ENCODE data around the gene MAF.
A peak's percentile ranks its signal among the peaks of the same experiment; 100 is the strongest.

The MAF gene

GRCh38 chr16:79623062-79623461 is 22.5 kb upstream of the MAF start:
- Histone ChIP-seq H3K9ac (ENCODE audit: low read depth, low read length) (no peak overlapping the region), H3K27me3 (ENCODE audit: insufficient read depth, low read length, poor library complexity) (no peaks in the 10 kb centered on the region), H3K4me1 (ENCODE audit: insufficient read depth, low read length) (peaks cover 15% of the 10 kb centered on the region), H4K20me1 (ENCODE audit: insufficient read depth, low read length) (no peaks in the 10 kb centered on the region), H3K27ac (ENCODE audit: low read length) (no peak overlapping the region), H3K79me2 (ENCODE audit: insufficient read depth, low read length) (no peaks in the 10 kb centered on the region), H3K4me3 (ENCODE audit: low read depth in 1 of 2, low read length in 2 of 2) (no peak overlapping the region), H2AFZ (ENCODE audit: low read depth, low read length) (no peak overlapping the region), H3K9me3 (ENCODE audit: insufficient read depth, low read length, severe bottlenecking) (no peaks in the 10 kb centered on the region), H3K36me3 (ENCODE audit: insufficient read depth, low read length) (no peaks in the 10 kb centered on the region), H3K4me2 (ENCODE audit: insufficient read depth, low read length) (no peak overlapping the region)
- TF ChIP-seq CTCF (IDR thresholded peaks at IDR 0.05; ENCODE audit: borderline replicate concordance, extremely low read depth, low read length, poor library complexity, severe bottlenecking) (no peak), EZH2 (IDR thresholded peaks at IDR 0.05; ENCODE audit: borderline replicate concordance, low read depth, low read length, severe bottlenecking) (no peak)
- no peak for ATAC-seq (ENCODE audit: insufficient read depth, low read depth)
- DNase-seq: no peak

GRCh38 chr16:79621027-79621426 is 20.5 kb upstream of the MAF start:
- Histone ChIP-seq H3K79me2 (ENCODE audit: insufficient read depth, low read length) (no peaks in the 10 kb centered on the region), H4K20me1 (ENCODE audit: insufficient read depth, low read length) (no peaks in the 10 kb centered on the region), H2AFZ (ENCODE audit: low read depth, low read length) (no peak overlapping the region), H3K9ac (ENCODE audit: low read depth, low read length) (no peak overlapping the region), H3K4me1 (ENCODE audit: insufficient read depth, low read length) (peaks cover 26% of the 10 kb centered on the region), H3K9me3 (ENCODE audit: insufficient read depth, low read length, severe bottlenecking) (no peaks in the 10 kb centered on the region), H3K4me2 (ENCODE audit: insufficient read depth, low read length) (no peak overlapping the region), H3K27me3 (ENCODE audit: insufficient read depth, low read length, poor library complexity) (no peaks in the 10 kb centered on the region), H3K27ac (ENCODE audit: low read length) (no peak overlapping the region), H3K36me3 (ENCODE audit: insufficient read depth, low read length) (no peaks in the 10 kb centered on the region), H3K4me3 (ENCODE audit: low read depth in 1 of 2, low read length in 2 of 2) (no peak overlapping the region)
- TF ChIP-seq CTCF (IDR thresholded peaks at IDR 0.05; ENCODE audit: borderline replicate concordance, extremely low read depth, low read length, poor library complexity, severe bottlenecking): no peak
- DNase-seq: no peak
- no peak for ATAC-seq (ENCODE audit: insufficient read depth, low read depth)

GRCh38 chr16:79618692-79619050 is 18.1 kb upstream of the MAF start:
- no peaks in the 10 kb centered on the region for H3K79me2 ChIP-seq (ENCODE audit: insufficient read depth, low read length)
- peaks cover 26% of the 10 kb centered on the region for H3K4me1 ChIP-seq (ENCODE audit: insufficient read depth, low read length)
- no peaks in the 10 kb centered on the region for H4K20me1 ChIP-seq (ENCODE audit: insufficient read depth, low read length)
- ATAC-seq (ENCODE audit: insufficient read depth, low read depth) (peak; percentile 76), DNase-seq (peak; percentile 63)
- no peaks in the 10 kb centered on the region for H3K36me3 ChIP-seq (ENCODE audit: insufficient read depth, low read length)
- peak overlapping the region; percentile 50 for H2AFZ ChIP-seq (ENCODE audit: low read depth, low read length)
- peak overlapping the region; percentile 45 for H3K4me2 ChIP-seq (ENCODE audit: insufficient read depth, low read length)
- peak overlapping the region; percentile 73 for H3K27ac ChIP-seq (ENCODE audit: low read length)
- TF ChIP-seq CTCF (IDR thresholded peaks at IDR 0.05; ENCODE audit: borderline replicate concordance, extremely low read depth, low read length, poor library complexity, severe bottlenecking) (no peak), EZH2 (IDR thresholded peaks at IDR 0.05; ENCODE audit: borderline replicate concordance, low read depth, low read length, severe bottlenecking) (no peak)
- no peaks in the 10 kb centered on the region for H3K27me3 ChIP-seq (ENCODE audit: insufficient read depth, low read length, poor library complexity)
- peak overlapping the region; percentile 24; the same call in 1 of the 2 replicates for H3K9ac ChIP-seq (ENCODE audit: low read depth, low read length)
- H3K9me3 ChIP-seq (ENCODE audit: insufficient read depth, low read length, severe bottlenecking): no peaks in the 10 kb centered on the region
- no peak overlapping the region for H3K4me3 ChIP-seq (ENCODE audit: low read depth in 1 of 2, low read length in 2 of 2)

All from DND-41 (cell line).